Activated CD4-positive, alpha-beta T cell treated with anti-CD3 and anti-CD28 coated beads for 1 hour (primary cell): ENCODE results near the gene HMGN5.

Source experiments
- DNase-seq: peaks from one replicate; pipeline ENCODE4 v3.0.0-alpha.2; 2020

Gene HMGN5

GRCh38 chrX:81114757-81115156 lies 87.0 kb downstream of the HMGN5 start:
- no peak for DNase-seq

- no peak for DNase-seq
Measured at GRCh38 chrX:81110286-81110685, 91.4 kb downstream of the HMGN5 start.

- DNase-seq, result no peak
Measured at GRCh38 chrX:81082649-81083048, 119.1 kb downstream of the HMGN5 start.
